HG03135 (cell line): Measurements from ENCODE around the gene ANO1.
"Not testable (repeated sequence)": the region's sequence is repeated elsewhere in the genome, so short reads cannot be mapped to it uniquely, and the experiment has no call there.

ENCODE experiments used
- ATAC-seq: cut with Tn5 transposase; IDR thresholded peaks from one replicate; pipeline ENCODE4 v1.9.1; 2021; ENCODE audit warnings: mild to moderate bottlenecking, moderate library complexity; ENCODE audit not compliant: unreplicated experiment

Gene ANO1

DNA sequence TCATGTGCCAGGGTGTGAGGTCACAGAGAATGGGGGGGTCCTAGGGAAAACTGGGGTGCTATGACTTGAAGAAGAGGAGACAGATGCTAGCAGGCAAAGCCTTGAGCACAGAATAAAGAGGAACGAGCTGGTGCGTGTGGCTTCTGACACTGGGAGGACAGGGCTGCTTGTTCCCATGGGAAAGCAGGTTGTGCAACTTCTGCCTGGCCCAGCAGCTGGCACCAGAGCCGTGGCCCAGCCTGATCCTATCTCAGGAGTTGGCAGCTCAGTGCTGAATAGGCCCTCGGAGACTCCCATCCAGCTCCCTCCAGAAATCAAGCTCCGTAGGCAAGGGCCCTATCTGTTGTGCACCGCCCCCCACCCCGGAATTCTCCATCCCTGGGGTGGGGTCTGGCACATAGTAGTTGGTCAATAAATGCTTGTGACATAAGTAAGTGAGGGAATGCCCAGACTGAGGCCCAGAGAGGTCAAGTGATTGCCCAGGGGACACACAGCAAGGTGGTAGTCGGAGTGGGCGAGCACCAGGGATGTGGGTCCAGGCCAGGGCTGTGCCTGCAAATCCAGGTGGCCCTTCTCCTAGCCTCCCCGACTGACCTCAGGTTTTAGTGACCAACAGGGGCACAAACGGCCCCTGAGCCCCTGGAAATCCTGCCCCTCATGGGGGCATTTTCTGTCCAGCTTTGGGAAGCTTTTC is 105.5 kb downstream of the ANO1 start:
- ATAC-seq = no peak

DNA sequence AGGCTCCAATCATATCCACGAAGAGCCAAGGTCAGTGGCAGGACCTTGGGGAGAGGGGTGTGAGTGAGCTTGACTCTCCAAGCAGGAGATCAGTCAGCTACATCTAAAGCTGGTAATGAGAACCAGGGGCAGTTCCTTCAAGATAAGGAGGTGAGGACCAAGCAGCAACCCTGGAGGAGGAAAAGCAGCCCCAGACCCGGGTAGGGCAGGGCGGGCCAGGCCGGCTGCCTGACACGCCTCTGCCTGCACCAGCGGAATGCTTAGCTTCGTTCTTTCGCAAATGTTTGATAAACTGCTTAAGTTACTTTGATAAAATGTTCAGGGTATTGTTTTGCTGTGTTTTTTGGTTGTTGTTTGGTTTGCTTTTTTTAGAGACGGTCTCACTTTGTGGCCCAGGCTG is 106.3 kb downstream of the ANO1 start:
- ATAC-seq = no peak

DNA sequence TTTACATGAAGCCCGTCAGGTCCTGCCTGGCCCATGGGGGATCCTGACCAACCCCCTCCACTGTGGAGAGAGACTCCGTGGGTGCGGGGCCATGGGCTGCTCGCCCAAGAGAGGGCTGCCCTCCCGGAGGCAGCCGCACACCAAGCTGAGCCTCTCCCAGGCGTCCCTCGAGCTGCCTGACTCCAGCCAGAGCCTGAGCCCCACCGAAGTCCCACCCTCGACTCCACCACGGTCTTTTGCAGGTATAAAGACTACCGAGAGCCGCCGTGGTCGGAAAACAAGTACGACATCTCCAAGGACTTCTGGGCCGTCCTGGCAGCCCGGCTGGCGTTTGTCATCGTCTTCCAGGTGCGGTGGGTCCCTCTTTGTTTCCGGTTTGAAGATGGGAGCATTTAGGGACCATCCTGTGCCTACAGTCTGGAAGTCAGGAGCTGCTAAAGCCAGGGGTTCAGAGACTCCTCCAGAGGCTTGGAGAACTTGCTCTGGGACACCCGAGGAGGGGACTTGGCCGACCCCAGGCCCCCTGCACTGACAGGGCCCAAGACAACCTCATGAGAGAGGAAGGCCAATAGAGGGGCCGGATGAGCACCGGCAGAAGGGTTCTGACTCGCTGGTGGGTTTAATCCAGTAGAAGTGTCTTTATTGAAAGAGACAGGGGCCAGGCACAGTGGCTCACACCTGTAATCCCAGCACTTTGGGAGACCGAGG is 107.4 kb downstream of the ANO1 start:
- no peak for ATAC-seq

DNA sequence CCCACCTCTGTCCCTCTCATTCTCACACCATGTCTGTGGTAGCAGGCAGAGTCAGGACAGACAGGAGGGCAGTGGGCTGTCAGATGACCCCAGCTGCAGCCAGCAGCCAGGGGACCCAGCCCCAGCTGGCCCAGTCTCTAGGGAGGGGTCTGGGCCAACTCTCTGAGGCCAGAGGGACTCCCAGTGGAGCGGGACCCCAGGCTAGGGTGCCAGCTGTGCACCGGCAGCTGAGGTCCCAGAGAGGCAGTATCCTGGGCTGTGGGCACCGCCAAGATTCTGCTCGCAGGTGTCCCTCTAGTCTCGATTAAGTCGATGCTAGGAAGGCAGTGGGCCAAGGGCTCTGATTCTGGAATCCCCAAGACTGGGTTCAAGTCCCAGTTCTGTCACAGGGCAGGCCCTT is 108.3 kb downstream of the ANO1 start:
- no peak for ATAC-seq

DNA sequence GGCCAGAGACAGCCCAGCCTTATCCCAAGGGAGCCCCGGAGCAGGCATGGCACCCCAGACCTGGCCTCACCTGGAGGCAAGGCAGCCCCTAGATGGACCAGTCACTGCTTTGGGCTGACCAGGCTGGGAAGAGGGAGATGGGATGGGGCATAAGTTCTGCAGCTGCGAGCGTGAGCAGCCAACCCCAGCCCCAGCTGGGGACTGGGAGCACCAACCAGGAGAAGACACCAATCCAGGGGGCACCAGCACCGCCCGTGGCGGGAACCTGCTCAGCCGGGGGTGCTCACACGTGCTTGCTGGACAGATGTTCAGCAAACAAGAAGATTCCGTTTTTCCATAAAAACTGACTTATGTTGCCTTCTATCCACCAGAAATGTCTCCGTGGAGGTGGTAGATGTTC is 108.8 kb downstream of the ANO1 start:
- no peak for ATAC-seq

DNA sequence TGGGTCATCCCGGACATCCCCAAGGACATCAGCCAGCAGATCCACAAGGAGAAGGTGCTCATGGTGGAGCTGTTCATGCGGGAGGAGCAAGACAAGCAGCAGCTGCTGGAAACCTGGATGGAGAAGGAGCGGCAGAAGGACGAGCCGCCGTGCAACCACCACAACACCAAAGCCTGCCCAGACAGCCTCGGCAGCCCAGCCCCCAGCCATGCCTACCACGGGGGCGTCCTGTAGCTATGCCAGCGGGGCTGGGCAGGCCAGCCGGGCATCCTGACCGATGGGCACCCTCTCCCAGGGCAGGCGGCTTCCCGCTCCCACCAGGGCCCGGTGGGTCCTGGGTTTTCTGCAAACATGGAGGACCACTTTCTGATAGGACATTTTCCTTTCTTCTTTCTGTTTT is 109.7 kb downstream of the ANO1 start:
- no peak for ATAC-seq

DNA sequence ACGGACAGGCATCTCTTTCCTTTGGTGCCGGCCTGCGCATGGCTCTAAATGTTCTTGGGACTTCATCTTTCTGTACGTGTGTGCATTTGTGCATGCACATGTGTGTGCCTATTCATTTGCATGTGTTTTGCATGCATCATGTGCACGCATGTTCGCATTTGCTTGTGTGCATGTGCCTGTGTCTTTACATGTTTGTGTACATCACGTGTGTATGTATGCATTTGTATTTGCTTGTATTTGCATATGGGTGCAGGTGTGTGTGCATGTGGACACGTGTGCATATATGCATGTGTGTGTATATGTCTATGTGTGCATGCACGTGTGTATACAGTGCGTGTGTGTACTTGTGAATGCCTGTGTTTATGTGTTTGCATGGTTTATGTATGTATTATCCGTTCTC is 111.5 kb downstream of the ANO1 start:
- ATAC-seq = no peak

DNA sequence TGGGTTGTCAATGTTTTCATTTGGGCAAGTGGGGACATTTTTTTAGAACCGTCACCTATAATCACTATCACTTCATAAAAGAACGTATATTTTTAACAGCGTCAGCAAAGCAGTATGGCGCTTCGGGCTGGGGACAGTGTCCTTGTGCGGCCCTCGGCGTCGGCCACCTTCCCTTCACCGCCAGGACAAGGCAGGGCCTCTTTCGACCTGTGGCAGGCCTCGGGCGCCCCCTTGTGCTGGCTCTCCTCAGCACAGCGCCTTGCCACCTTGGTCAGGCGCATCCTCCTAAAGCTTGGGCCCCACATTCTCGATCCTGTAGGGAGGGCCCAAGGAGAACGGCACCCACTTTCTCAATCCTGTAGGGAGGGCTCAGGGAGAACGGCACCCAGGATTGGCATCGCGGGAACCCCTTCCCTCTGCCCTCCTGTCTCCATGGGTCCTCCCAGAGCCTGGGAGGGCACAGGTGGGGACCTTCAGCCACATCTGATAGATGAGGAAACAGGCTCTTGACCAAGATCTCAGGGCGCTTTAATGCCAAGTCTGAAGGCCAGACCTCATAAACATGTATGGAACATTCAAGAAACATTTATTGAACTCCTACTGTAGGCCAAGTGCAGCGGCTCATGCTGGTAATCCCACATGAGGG is 113.5 kb downstream of the ANO1 start:
- ATAC-seq = no peak

DNA sequence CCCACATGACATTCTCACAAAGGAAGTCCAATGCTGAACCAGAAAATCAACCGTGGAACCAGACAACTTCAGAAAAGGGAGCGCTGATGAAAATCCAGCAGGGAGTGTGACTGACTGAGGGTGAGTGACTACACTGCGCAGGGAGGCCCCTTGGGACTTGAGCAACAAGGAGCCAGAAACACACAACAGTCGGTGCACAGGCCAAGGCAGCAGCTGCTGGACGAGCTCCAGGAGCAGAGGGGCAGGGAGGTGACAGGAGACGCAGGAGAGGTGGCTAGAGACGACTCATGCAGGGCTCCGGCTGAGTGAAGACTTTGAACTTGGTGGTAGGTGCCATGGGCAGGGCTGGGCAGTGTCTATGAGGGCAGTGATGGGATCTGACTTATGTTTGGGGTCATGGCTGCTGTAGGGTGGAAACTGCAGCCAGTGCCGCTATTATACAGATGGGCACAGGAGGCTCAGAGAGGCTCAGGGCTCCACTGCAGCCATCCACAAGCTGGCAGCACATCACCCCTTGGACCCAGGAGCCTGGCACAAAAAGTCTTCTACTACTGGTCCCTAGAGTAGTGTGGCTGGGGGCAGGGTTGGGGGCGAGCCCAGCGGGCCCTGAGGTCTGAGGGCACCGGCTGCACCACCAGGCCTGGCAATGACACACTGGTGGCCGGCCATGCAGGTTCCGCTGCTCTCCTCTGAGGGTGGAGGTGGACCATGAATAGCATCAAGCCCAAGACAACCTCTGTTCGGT is 114.7 kb downstream of the ANO1 start:
- no peak for ATAC-seq

DNA sequence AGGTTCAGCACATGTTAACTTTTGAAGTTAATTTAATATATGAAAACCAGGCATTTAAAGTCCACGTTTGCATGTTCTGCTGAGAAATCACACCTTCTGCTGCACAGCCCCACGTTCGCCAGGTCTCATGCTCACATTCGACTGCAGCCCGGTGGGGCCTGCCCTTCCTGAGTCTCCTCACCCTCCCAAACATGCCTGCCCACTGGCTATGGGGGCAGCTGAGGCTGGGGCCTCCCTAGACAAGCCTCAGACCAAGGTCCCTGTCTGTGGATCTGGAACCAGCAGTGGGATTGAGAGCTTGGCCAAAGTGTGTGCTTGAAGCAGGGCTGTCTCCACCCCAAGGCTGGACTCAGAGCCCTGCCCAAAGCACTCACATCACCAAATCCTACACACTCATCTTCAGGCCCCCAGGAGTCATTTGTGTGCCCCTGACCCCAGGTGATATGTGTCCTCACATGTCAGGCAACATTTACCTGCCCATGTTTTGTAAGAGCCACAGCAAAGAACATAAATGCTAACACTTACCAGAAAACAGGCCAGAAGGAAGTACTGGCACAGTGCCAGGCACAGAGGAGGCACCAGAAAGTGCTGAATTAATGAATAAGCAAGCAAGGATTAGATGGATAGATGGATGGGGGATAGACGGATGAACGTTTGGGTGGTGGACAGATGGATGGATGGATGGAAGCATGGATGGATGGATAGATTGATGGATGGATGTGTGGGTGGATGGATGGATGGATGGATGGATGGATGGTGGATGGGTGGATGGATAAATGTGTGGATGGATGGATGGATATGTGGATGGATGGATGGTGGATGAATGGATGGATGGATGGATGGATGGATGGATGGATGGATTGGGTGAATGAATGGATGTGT is 115.5 kb downstream of the ANO1 start:
- no peak for ATAC-seq

DNA sequence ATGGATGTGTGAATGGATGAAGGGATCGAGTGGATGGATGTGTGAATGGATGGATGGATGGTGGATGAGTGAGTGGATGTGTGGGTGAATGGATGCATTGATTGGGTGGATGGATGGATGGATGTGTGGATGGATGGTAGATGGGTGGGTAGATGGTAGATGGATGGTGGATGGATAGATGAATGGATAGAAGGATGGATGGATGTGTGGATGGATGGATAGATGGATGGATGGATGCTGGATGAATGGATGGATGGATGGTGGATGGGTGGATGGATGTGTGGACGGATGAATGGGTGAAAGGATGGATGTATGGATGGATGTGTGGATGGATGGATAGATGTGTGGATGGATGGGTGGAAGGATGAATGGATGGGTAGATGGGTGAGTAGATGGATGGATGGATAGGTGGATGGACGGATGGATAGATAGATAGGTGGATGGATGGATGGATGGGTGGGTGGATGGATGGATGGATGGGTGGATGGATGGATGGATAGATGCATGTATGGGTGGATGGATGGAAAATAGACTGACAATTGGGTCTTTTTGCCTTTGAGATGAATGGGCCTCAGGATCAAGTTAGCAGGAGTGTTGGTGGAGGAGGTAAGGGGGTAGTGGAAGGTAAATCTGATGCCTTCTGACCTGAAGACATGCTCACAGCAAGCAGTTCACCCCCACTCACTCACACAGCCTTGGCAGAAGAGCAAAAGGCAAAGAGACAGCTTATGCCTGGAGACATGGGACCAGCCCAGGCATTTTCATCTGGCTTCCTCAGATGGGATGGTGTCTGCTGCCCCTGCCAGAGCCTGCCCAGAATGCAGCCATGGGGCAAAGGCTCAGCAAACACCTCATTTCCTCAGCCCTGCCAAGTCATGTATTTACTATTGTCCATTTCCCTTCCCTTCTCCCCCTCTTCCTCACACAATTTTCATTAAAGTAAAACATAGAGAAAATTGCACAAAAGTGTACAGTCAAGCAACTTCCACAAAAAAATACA is 117.0 kb downstream of the ANO1 start:
- no peak for ATAC-seq

DNA sequence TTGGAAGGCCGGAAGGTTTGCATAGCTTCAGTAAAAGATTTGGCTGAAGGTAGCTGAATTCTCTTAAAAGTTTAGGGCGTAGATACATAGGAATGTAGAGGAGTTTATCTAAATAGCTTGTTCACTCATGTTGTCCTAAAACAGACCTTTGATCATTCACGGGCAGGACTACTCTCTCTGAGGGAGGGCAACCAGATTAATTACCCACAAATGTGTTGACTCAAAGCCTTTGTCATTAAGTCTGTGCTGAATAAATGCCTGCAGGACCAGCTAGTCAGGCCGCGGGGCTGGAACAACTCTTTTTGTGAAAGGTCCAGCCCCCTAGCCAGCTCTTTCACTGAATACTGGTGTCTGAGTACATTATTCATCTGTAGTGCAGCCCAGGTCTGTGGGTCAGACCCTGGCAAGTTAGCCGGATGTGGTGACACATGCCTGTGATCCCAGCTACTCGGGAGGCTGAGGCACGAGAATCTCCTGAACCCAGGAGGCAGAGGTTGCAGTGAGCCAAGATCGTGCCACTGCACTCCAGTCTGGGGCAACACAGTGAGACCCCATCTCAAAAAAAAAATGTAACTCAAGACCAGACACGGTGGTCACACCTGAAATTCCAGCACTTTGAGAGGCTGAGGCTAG is 122.2 kb downstream of the ANO1 start:
- no peak for ATAC-seq

DNA sequence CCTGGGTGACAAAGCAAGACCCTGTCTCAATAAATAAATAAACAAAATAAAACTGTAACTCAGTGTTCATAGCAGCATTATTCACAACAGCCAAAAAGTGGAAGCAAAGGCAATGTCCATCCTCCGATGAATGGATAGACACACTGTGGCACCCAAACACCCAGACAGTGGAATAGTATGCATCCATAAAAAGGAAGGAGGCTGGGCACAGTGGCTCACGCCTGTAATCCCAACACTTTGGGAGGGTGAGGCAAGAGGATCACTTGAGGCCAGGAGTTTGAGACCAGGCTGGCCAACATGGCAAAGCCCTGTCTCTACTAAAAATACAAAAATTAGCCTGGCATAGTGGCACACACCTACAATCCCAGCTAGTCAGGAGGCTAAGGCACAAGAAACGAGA is 122.9 kb downstream of the ANO1 start:
- not testable (repeated sequence) for ATAC-seq

DNA sequence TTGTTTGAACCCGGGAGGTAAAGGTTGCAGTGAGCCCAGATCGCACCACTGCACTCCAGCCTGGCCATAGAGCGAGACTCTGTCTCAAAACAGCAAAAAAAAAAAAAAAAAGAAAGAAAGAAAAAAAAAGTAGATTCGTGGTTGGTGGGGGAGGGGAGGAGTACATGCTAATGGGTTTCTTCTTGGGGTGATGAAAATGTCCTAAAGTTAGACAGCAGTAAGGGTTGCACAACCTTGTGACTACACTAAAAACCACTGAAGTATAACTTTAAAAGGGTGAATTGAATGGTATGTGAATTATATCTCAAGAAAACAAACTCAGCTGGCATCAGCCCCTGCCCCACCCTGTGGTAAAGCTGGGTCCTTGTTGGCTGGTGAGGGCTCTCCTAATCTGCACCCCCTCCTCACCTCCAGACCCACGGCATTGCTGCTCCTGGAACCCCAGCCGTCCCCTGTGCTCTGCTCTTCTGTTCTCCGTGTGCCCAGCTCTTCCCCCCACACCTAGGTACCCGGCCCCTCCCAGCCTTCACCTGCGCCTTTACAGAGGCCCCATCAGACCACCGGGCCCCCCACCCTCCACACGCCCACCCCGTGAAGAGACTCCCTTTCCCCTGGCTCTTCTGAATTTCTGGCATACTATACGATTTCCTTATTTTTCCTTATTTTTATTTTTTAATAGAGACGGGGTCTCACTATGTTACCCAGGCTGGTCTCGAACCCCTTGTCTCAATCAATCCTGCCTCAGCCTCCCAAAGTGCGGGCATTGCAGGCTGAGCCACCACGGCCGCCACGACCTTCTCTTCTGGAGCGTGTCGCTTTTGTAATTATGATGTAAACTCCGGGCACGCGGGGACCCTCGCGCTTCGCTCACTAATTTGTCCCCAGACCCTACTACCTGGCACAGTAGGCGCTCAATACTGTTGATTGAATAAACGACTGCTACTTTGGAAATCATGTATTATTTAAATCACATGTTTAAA is 124.1 kb downstream of the ANO1 start:
- no peak for ATAC-seq

DNA sequence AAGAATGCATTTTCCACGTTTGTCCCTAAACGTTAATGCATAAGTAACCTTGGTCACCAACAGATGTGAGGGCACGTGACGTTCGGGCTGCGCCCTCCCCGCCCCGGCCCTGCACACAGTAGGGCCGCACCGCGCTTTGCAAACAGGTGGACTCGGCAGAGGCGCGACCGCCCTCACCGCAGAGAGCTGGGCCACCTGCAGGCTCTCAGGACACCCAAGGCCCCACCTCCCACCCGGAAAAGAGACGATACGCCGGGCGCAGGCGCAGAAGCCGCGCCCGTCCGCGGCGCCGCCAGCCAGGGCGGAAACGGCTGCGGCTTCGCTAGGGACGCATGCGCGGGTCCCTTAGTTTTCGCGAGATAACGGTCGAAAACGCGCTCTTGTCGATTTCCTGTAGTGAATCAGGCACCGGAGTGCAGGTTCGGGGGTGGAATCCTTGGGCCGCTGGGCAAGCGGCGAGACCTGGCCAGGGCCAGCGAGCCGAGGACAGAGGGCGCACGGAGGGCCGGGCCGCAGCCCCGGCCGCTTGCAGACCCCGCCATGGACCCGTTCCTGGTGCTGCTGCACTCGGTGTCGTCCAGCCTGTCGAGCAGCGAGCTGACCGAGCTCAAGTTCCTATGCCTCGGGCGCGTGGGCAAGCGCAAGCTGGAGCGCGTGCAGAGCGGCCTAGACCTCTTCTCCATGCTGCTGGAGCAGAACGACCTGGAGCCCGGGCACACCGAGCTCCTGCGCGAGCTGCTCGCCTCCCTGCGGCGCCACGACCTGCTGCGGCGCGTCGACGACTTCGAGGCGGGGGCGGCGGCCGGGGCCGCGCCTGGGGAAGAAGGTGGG is 125.0 kb downstream of the ANO1 start, which contains the start of gene FADD:
Gene FADD, plus strand, starts transcription at position 377 of the 831 bp plus-strand sequence. Its CDS starts 164 bp downstream, at position 541.
- ATAC-seq = peak; percentile 77

DNA sequence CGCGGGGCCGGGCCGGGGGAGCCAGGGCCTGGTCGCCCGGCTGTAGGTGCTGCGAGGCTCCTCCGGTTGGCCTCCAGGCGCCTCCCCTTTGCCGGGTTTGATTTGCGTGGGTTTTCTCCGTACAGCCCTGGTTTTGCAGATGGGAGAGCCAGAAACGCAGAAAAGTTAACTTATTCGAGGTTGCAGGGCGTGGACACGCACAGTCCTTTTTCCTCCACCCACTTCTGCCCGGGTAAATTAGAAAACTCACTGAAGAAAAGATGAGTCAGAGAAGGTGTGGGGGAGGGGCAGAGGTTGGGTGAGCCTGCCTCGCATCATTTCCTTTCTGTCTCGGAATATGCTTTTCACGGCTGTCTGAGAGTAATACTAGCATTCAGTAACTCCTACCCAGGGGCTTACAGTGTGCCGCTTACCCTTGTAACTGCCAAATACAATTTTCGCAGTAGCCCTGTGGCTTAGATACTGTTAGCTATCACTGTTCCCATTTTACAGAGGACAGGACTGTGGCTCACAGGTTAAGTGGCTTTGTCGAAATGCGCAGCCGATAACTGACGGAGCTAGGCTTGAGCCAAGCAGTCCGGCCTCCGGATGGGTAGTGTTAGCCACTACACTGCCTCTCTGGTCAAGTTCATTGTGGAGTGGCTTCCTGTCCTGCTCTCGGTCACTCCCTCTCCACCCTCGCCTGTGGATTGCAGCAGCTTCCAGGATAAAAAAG is 125.8 kb downstream of the ANO1 start:
- peak; percentile 39 for ATAC-seq
